Left hindlimb (tissue), 1 donor: ENCODE data around the gene VSIG10L.

Experiments
- DNase-seq: peaks from one replicate; pipeline ENCODE4 v3.0.0-alpha.2; 2018

Gene VSIG10L

DNA sequence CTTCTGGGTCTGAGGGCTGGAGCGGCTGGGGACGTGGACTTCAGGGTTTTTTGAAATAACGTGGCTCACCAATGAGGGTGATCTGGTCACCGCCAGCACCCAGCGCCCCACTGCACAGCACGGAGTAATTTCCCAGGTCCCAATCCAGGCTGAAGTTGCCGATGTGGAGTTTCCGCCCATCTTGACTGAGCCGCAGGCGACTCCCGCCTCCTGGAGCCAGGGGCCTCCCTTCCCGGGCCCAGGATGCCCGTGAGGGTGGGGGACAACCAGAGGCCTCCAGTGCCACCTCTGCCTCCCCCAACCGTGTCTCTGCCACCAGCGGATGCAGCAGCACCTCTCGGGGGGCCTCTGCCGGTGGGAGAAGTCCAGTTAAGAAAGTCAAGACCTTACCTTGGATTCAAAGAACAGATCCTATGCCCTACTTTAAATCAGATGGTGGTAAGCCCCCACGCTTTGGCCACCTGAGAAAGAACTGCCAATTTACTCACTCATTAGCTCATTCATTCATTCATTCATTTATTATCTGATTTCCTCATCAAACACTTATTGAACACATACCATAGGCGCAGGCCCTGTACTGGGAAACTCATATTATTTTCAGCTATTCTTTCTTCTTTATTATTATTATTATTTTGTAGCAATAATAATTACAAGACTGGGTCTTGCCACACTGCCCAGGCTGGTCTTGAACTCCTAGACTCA lies 3.9 kb downstream of the VSIG10L start:
- no peak for DNase-seq

DNA sequence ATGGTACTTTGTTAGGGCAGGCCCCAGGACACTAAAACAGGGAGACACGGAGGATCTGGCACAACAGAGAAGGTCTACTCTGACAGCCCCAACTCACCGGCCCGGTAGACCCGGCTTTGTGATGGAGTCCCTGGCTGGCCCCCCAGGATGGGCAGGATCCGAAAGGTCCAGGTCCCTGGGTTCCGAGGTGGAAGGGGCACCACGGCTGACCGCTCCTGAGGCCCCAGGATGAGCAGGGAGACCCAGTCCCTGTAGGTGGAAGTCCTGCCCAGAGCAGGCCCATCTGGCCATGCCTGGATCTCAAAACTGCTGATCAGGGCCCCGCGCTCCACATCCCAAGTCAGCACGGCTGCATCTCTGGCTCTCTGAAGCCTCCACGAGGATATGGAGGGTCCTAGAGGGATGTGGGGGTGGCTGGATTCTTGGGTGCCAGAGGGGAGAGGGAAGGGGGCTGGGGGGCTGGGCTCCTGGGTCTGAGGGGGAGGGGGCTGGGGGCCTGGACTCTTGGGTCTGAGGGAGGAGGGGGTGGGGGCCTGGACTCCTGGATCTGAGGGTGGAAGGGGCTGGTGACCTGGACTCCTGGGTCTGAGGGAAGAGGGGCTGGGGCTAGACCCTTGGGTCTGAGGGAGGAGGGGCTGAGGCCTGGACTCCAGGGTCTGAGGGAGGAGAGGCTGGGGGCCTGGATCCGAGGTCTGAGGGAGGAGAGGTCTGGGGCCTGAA lies 4.6 kb downstream of the VSIG10L start:
- DNase-seq, result no peak

DNA sequence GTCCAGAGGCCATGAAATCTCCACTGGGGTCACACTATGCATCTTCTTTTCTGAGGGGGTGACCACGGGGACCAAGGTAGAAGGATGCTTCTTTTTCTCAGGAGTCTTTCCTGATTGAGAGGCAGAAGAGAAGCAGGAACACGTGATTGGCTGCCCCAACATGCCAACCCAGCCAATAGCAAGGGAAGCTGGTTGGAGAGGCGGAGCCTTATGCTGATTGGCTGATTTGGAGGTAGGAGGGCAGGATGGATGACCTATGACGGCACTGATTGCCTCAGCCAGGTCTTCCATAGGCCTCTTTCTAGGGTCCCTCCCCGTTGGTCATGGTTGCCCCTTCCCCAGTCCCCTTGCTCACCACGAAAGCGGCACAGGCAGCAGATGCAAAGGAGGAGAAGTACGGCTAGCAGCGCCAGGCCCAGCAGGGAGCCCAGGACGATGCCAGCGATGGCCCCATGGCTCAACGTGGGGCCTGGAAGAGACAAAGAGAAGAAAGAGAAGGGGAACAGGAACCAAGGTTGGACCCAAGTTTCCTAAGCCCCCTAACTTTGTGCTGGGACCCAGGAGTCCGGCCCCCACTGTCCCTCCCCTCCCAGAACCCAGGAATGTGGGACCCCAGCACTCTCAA lies 8.0 kb downstream of the VSIG10L start:
- DNase-seq, result no peak

DNA sequence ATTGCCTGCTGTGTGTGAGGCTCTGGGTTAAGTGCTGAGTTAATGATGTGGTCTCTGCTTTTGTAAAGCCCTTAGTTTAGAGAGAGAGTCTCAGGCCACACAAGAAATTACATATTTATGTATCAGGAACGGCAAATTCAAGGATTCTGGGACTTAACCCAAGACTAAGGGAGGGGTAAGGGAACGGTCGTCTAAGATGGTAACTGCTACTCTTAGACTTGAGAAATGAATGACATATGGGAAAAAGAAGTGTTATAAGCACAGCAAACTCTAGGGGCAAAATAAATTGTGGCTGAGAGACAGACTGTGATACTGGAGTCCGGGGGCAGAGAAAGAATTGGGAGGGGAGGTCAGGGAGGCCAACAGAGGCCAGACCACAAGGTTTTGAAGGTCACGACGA lies 10.2 kb downstream of the VSIG10L start:
- DNase-seq, result no peak

DNA sequence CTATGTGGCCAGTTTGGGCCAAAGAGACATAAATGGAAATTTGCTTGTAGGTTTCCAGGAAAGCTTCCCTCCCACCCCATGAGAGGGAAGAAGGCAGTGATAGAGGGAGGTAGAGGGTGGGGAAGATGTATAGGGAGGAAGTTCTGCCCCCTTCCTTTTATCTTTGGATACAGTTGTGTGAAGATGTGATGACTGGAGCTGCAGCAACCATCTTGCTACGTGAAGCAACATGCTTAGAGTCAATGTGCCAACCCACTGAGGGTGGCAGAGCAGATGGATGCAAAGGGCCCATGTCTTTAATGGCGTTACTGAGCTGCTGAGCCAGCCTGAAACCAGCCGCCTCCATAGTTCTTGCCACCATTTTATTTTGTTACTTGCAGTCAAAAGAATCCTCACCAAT lies 10.7 kb downstream of the VSIG10L start:
- DNase-seq, result no peak

DNA sequence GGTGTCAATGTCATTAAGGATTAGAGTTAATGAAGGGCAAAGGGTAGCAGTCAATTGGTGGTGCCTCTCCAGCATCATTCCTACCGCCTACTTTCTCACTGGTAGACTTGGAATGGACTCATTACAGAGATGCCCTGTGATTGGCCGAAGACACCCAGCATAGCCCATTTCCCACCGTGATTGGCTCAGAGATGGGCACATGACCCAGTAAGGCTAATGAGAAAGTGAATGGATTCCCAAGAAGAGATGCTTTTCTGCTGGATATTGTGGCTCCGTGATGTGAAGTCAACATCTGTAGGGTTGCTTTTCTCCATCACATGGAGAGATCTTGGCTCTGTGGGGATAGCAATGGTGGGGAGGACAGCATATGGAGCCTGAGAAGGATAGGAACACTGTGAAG lies 11.6 kb downstream of the VSIG10L start:
- DNase-seq, result no peak

DNA sequence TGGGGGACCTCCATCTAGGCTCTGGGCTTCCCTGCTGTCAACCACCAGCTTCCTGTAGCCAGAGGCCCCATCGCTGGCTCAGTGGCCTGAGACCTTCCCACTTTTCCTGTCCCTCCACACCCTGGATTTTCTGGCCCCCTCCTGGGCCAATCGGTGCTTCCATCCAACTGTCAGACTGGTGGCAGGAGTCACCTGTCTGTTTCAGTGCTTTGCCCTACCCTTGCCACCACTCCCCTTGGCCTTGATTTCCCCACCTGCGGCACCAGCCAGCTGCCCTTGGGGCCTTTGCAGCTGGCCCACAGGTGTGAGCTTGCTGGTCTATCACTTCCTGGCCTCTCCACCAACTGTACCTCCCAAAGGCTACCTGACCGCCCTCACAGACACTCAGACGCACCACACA lies 12.5 kb downstream of the VSIG10L start:
- no peak for DNase-seq

DNA sequence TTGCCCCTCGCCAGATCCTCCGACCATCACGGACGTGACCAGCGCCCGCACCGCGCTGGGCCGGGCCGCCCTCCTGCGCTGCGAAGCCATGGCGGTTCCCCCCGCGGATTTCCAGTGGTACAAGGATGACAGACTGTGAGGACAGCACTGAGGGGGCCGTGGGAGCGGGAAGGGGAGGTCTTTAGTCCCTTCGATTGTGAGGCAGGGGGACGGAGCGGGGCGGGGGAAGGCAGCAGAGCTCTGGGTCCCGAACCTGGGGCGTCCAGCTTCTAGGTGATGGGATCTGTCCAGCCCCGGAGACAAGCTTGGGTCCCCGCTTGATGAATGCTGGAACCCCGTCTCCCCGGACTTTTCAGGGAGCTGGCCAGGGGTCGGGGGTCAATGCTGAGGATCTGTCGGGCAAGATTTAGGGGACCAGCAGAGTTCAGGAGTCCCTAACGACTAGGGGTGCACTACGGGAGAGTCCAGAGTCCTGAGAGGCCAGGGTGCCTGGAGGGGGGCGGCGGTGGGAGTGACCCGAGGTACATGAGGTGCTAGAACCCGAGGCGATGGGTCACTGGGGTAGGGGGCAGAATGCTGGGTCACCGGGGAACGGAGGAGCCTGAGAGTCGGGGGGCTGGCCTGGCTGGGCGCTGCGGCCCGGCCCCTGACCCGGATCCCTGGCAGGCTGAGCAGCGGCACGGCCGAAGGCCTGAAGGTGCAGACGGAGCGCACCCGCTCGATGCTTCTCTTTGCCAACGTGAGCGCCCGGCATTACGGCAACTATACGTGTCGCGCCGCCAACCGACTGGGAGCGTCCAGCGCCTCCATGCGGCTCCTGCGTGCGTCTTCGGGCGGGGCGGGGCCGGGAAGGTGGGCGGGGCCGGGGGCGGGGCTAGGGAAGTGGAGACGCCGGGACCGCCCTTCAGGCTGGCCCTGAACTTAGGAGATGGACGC lies 14.6 kb downstream of the VSIG10L start:
- peak; percentile 73 for DNase-seq

DNA sequence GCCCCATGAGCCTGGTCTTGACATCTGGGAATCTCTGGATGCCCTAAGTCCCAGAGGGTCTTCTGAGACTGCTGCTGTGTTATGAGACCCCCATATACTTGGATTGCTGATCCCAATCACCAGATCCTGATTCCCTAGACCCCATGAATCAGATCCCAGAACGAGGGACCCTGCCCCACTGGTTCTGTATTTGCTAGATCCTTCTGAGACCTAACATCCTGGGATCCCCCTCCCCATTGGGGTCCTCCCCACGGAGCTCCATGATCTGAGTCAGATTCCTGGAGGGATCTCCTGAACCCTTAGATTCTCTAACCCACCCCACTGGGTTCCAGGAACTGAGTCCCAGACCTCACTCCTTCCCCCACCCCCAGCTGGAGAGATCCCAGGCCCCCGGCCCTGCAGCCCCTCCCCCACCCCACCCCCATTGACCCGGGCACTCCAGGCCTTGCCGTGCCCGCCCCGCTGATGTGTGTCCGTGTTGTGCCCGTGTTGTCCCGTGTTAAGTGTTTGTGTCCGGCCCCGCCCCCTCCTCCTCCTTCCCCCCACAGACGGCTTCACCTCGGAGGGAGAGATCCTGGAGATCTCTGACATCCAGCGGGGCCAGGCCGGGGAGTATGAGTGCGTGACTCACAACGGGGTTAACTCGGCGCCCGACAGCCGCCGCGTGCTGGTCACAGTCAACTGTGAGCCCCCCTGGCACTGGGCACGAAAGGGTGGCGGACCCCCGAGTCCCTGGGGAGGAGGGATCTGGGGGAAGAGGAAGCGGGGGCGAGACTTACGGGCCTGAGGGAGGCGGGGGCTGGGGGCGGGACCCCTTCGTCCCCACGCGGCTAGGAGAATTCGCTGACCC lies 15.5 kb downstream of the VSIG10L start:
- no peak for DNase-seq

DNA sequence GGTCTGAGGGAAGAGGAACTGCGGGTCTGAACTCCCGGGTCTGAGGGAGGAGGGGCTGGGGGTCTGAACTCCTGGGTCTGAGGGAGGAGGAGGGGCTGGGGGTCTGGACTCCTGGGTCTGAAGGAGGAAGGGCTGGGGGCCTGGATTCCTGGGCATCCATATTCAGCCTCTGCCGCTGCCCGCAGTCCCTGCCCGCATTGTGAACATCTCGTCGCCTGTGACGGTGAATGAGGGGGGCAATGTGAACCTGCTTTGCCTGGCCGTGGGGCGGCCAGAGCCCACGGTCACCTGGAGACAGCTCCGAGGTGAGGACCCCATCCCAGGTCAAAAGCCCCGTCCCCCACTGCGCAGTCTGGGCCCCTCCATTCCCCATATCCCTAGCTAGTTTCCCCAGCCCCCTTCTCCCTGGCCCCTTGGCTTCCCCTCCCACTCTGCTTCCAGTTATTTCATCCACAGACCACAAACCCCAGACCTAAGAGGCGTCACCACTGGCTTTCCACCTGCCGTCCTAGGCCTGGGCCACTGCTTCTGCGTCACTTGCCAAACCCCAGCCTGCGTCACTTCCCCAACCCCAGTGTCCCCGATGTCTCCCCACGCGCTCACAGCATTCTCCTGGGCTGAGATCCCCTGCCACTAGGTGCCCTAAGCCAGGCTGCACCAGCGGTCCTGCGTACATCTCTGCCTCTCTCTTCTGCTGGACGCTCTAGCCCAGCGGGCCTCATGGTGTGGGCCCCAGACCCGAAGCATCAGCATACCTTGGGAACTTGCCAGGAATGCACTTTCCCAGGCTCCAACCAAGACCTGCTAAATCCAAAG lies 16.6 kb downstream of the VSIG10L start:
- no peak for DNase-seq

DNA sequence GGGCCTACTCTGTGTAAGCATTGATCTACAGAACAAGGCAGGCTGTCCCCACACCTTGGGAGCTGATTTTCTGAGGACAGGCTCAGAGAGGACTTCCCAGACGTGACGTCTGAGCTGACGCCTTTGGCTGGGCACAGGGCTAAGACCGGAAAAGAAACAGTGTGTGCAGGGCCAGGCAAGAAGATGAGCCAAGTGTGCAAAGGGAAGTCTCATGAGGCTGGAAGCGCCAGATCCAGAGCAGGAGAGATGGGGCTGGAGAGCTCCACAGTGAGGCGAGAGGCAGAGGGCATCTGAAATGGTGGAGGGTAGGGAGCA lies 17.8 kb downstream of the VSIG10L start:
- DNase-seq, result no peak

DNA sequence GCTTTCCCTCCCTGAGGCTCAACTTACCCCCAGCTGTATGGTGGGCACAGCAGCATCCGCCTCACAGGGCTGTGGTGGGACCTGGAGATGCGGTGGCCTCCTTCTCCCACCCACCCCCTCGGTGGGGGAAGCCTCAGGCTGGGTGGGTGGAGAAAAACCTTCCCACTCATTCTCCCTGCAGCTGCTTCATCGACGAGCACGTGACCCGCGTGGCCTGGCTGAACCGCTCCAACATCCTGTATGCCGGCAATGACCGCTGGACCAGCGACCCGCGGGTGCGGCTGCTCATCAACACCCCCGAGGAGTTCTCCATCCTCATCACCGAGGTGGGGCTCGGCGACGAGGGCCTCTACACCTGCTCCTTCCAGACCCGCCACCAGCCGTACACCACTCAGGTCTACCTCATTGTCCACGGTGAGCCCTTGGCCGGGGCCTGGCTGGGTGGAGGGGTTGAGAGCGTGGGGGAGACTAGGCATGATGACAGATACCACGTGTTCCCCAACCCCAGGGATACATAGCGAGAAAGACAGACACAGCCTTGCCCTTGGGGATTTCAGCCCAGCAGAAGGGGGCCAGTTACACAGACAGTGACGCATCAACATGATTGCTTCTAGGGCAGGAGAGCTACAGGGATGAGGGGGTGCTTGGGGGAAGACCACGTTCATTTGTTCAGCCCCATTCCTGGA lies 18.3 kb downstream of the VSIG10L start:
- DNase-seq, result no peak

DNA sequence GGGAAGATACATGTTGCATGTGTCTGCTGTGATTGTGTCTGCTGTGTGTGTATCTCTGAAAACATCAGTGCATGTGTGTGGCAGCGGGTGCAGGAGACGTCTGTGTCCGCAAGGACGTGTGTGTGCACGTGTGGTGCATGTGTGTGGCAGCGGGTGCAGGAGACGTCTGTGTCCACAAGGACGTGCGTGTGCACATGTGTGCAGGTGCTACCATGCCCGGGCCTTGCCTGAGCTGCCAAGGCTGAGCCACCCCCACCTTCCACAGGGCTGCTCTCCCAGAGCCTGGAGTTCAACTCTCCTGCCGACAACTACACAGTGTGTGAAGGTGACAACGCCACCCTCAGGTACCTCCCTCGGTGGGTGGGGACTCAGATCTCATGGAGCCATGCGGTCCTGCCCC lies 20.1 kb downstream of the VSIG10L start:
- no peak for DNase-seq

DNA sequence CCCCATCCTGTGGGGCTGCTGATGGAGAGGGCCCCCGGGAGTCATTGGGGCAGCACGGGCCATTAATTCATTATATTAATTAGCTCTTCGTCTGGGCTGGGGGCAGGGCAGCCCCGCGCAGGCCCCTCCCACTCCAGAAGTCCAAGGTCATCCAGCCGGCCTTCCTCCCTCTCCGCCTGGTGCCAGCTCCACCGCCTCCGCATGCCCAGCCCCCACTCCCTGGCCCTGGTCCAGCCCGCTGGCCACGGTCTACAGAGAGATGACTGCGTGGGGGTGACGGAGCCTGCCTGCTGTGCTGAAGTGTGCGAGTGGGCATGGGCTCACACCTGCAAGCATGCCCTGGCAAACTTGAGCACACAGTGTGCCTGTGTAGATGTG lies 21.7 kb downstream of the VSIG10L start:
- no peak for DNase-seq

DNA sequence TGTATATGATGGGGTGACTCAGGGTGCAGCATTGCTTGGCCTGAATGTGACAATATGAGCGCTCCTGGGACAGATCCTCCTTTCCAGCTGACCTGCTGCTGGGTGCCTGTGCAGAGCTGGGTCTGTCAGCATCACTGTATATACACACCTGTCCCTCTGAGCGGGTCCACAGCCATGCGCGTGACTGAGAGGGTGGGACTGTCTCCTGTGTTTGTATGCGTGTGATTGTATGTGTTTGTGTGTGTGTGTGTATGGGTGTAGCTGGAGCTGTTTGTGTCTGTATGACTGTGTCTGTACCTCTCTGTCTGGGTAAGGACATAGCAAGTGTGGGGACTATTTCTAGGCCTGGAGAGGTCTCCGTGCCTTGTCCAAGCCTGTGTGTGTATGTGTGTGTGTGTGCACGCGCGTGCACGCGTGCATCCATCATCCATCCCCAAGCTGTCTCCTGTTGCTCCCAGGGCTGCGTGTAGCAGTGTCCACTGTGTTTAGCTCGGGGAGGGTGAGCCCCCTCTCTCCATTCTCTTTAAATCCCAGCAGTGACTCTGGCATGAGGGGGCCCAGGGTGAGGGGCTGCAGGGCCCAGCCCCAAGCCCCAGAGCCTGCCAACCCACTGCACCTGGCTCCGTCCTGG lies 22.2 kb downstream of the VSIG10L start:
- DNase-seq, result no peak

DNA sequence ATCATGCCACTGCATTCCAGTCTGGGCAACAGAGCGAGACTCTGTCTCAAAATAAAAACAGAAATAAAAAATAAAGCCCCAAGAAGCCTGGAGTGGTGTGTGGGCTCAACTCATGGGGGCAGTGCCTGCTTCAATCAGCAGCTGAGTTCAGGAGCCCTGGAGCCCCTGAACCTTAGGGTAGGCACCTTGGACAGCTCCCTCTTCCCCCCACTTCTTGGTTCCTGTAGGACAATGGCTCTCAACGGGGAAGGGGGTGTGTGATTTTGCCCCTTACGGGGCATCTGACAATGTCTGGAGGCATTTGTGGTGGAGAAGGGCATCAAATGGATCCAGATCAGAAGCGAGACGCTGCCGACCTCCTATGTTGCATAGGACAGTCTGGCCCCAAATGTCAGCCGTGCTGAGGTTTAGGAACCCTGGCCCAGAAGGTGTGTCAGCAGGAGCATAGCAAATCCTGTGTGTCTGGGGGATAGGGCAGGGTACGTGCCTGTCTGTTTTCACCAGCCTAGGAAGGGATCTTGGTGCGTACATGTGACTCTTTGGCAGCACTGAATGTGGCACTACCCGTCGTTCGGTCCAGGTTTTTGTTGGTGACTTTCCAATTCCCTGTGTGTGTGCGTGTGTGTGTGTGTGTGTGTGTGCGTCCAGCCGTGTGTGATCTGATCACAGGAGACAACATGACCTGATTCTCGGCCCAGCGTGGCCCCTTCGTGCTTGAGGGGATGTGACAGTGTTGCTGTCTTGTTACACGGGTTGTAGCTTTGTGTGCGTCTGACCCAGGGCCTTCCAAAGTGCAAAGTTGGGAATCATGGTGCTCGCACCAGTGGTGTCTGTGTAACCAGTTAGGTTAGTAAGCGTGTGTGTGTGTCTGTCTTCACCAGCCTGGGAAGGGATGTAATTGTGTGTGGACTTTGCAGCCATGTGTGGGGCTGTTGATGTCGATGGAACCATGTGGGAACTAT lies 23.0 kb downstream of the VSIG10L start:
- no peak for DNase-seq

DNA sequence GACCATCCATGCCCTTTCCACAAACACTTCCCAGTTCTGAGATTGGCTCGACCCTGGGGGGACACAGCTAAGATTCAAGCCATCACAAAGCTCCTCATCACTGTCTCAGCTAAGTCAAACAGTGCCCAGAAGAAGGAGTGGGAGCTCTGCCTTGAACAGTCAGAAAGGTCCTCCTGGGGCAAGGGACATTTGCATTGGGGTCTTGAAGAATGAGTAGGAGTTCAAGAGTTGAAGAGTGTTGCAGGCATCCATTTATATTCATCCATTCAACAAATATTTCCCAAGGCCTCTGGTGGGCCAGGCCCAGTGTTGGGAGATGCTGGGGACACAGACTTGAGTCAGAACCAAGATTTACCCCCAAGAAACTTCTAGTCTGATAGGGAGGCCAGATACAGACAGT lies 24.0 kb downstream of the VSIG10L start:
- DNase-seq, result no peak

DNA sequence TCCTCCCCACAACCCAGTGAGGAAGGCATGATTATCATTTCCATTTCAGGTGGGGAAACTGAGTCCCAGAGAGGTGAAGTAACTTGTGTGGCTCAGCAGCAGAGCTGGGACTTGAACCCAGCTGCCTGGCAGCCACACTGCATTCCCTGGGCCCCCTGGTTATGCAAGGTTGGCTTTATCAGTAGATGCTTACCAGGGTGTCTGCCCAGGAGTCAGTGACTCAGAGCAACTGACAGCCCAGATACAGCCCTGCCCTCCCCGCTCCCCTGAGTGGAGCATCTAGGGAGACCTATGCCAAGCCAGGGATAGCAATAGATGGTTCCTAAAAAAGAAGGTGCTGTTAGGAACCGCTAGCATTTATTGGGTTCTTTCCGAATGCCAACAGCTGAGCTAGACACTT lies 24.6 kb downstream of the VSIG10L start:
- no peak for DNase-seq

DNA sequence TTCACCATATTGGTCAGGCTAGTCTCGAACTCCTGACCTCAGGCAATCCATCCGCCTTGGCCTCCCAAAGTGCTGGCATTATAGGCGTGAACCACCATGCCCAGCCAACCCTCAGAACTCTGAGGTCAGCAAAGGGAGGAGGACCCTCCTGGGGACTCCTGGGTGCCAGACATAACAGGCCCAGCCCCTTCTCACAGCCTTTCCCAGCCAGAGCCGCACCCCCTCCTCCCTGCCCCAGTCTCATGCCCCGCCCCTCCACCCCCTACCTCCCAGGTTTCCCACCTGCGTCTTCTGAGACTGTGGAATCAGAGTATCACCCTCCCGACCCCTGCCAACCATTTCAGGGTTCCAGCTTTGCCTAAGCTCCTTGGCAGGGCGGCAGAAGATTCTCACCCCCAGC lies 25.3 kb downstream of the VSIG10L start:
- DNase-seq, result no peak
